ENCODE data around the gene ABCB8.

Gene ABCB8

GRCh38 chr7:151074817-151075661, 46.8 kb downstream of the ABCB8 start:
- no peak for DNase-seq (ENCODE audit: low spot score)

- no peak for DNase-seq (ENCODE audit: low spot score)
Measured at GRCh38 chr7:151075662-151075971, 47.4 kb downstream of the ABCB8 start.

- no peak for DNase-seq (ENCODE audit: low spot score)
Measured at GRCh38 chr7:151075978-151076426, 47.8 kb downstream of the ABCB8 start.

GRCh38 chr7:151076863-151077704, 48.8 kb downstream of the ABCB8 start:
- DNase-seq (ENCODE audit: low spot score): no peak

- no peak for DNase-seq (ENCODE audit: low spot score)
Measured at GRCh38 chr7:151077705-151078232, 49.5 kb downstream of the ABCB8 start.

GRCh38 chr7:151078233-151079040, 50.2 kb downstream of the ABCB8 start:
- DNase-seq (ENCODE audit: low spot score): no peak

GRCh38 chr7:151079199-151079910, 51.1 kb downstream of the ABCB8 start:
- no peak for DNase-seq (ENCODE audit: low spot score)

GRCh38 chr7:151080067-151080521, 51.8 kb downstream of the ABCB8 start:
- DNase-seq (ENCODE audit: low spot score): no peak

GRCh38 chr7:151080522-151081169, 52.4 kb downstream of the ABCB8 start, which contains the start of gene FASTK:
Gene FASTK, minus strand, starts transcription at chr7:151080809. Its CDS starts 43 bp downstream, at chr7:151080766.
- peak; percentile 87 for DNase-seq (ENCODE audit: low spot score)

GRCh38 chr7:151081170-151082101, 53.2 kb downstream of the ABCB8 start:
- DNase-seq (ENCODE audit: low spot score): no peak

GRCh38 chr7:151082141-151083070, 54.2 kb downstream of the ABCB8 start:
- DNase-seq (ENCODE audit: low spot score): no peak

GRCh38 chr7:151083071-151083823, 55.0 kb downstream of the ABCB8 start, which contains the start of gene TMUB1:
Gene TMUB1, minus strand, starts transcription at chr7:151083493. Its CDS starts 930 bp downstream, at chr7:151082563.
- peak; percentile 84 for DNase-seq (ENCODE audit: low spot score)

- no peak for DNase-seq (ENCODE audit: low spot score)
Measured at GRCh38 chr7:151083824-151084160, 55.5 kb downstream of the ABCB8 start.

GRCh38 chr7:151085329-151085690, 57.1 kb downstream of the ABCB8 start:
- DNase-seq (ENCODE audit: low spot score): no peak

GRCh38 chr7:151085691-151086620, 57.7 kb downstream of the ABCB8 start, which contains the start of gene AGAP3:
Gene AGAP3, plus strand, starts transcription at chr7:151086475. Its CDS starts 267 bp downstream, at chr7:151086742.
- peak; percentile 36 for DNase-seq (ENCODE audit: low spot score)

- no peak for DNase-seq (ENCODE audit: low spot score)
Measured at GRCh38 chr7:151086802-151087244, 58.6 kb downstream of the ABCB8 start.

All from CD4-positive, alpha-beta T cell treated with Interleukin-15 for 4 hours (primary cell).